Measurements from ENCODE around the gene WWC1. TPM values are rescaled to one million over a fixed set of nuclear protein-coding genes. Genes with fewer than 3 reads are reported as not detected.

The WWC1 gene
- polyA plus RNA-seq, 5 donors, result 59.1 to 113 (median 88.5) TPM

- no peak for DNase-seq
Observed at GRCh38 chr5:168408561-168409305, 117.3 kb downstream of the WWC1 start.

DNA sequence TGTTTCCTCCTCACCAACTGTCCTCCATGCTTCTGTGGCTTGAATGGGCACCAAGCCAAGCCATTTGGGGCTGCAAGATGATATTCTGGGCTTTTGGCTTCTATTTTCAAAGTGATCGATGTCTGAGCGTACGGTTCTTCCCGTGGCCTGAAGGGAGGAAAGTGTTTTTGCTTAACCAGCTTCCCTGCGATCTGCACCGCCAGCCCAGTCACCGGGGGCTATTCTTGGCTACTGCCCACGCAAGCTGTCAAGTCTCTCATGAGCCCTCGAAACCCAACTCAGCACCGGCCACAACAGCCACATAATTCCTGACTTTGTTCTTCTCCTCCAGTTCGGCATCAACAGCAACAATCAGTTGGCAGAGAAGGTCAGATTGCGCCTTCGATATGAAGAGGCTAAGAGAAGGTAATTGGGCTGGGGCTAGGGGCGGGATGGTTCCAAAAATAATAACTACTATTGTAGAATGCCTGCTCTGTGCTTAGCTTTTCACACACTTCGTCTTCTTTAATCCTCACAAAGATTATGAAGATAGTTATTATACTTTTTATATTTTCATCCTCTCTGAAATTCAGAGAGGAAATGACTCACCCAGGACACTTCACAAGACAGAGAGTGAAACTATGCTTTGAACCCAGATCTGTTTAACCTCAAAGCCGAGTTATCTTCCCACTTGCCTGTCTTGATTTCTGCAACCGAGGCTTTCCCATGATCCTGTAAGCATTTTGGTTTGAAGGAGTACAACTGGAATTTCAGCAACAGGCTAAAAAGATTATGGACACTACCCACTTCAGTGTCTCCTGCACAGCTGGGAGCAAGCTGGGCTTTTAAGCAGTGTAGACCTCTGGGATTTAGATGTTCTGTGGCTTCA lies 118.4 kb downstream of the WWC1 start:
- DNase-seq, result no peak

DNA sequence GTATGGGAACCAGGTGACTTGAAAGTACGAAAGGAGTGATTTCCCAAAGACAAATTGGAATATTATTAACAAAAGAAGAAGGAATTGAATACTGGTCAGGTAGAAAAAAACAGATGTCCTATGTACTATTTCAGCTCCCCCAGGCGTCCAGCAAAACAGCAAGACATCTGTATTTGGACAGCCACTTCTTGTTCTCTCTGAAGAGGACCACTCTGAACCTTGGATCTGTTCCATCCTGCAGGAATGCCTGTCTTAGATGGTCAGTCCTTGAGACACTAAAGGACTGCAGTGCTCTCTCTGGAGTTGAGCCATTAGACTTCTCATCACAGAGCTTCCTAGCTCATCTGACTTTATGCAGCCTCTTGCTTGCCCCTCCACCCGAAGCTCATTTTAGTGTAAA lies 120.4 kb downstream of the WWC1 start:
- DNase-seq, result no peak

DNA sequence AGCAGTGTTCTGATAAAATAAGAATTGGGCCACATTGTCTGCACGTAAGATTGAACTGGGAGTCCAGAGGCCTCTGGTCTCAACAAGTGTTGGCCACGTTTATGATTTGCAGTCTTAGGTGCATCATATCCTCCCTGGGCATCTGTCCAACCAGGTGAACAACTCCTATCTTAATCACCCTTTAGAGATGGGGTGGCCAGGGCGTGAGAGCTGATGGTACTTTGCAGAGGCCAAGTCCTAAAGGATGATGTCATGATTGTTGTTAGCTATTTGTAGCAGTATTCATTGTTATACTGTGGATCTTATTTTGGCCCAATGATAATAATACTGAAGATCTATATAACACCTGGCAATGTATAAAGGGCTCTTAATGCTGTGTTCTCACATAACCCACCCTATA lies 121.6 kb downstream of the WWC1 start:
- DNase-seq, result no peak

DNA sequence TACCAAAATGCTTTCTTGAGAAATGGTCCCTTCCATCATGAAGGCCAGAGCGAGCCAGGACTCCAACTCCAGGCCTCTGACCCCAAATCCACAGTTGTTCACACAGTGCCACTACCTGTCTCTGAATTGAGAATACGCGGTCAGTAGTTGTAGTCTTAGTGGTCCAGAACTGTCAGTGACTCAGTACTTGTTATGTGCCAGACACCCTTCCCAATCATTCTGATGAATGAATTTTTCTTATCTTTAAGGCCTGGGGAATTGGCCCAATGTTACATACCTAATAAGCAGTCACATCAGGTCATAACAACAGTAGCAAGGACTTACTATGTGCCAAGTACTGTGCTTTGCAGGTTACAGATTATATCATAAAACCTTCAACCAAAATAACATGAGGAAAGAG lies 122.2 kb downstream of the WWC1 start:
- no peak for DNase-seq

DNA sequence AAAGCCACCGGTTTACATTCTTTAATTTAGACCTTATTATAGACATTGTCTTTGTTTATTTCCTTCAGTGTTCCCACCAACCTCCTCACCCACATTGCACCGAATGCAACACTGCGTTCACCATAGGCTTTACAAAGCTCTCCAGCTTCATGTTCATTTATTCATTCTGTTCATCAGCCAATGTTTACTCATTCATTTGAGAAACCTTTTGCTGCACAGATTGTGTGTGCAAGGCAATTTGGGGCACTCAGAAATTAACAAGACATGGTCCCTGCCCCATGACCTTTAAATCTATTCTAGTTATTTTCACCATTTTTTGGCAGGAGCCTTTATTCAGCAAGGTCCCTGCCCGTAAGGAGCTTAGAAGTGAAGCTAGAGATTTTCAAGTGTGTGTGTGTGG lies 124.0 kb downstream of the WWC1 start:
- DNase-seq, result no peak

DNA sequence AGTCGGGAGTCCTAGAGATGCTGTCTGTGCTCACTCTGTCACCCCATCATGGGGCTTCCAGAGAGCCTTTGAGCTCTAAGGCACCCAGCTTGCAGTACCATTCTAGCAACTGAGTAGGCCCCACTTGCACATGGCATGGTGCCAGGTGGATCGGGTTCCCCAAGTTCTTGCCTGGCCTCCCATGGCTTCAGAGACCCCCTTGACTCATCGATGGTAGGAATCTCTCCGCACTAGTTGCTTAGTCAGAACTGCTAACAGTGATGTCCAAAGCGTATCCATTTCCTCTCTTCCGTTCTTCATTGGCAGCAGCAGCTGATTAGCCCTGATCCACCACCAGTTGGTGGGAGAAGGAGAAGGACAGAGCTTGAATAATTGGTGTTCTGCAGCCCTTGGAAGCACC lies 124.5 kb downstream of the WWC1 start:
- no peak for DNase-seq

- DNase-seq, result no peak
Observed at GRCh38 chr5:168417731-168418429, 126.4 kb downstream of the WWC1 start.

GRCh38 chr5:168420461-168420860 lies 129.0 kb downstream of the WWC1 start:
- no peak for DNase-seq

GRCh38 chr5:168422431-168422830 lies 131.0 kb downstream of the WWC1 start:
- DNase-seq, result no peak

DNA sequence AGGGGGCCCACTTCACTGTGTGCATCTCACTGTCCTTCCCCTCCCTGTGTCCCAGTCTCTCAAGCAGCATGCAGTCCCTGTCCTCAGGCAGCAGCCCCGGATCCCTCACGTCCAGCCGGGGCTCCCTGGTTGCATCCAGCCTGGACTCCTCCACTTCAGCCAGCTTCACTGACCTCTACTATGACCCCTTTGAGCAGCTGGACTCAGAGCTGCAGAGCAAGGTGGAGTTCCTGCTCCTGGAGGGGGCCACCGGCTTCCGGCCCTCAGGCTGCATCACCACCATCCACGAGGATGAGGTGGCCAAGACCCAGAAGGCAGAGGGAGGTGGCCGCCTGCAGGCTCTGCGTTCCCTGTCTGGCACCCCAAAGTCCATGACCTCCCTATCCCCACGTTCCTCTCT lies 132.0 kb downstream of the WWC1 start:
- DNase-seq, result no peak

DNA sequence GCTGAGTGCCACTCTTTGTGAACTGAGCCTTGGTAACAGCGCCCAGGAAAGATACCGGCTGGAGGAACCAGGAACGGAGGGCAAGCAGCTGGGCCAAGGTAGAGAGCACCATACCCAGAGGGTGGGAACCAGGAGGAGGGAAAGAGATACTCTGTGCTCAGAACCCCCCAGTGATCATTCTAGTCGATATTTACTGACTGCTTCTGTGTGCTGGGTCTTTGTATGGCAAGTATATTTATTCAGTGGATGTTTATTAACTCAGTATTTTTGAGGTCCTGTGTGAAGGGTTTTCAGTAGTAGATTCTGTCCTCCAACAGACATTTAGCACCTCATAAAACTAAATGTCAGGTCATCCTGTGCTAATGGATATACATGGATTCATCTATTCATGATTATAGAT lies 132.5 kb downstream of the WWC1 start:
- DNase-seq, result no peak

DNA sequence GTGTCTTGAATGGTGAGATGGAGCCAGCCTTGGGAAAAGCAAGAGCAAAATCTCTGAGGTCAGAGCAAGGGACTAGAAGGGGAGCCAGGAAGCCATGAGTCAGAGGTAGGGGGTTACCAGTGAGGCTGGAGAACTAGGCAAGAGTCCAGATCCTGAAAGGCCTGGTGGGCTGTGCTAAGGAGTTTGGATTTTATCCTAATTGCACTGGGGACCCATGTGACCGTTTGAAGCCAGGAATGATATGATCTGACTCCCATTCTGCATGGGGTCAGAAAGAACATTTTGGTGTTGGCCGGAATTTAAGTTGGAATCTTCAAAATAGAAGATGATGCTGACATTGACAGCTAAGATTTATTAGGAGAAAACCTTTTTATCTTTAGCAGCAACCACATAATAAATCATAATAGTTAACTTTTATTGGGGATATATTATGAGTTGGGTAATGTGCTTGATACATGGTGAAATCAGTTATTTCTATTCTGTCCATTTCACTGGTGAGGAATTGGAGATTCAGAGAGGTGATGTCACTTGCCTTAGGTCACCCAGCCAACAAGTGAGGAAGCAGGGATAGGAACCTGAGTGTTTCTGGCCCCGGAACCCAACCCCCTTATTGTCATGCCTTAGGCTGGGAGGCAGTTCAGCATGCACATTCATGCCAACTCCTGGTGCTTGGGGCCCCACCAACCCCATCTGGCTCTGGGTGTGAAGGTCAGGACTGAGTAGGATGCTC lies 133.3 kb downstream of the WWC1 start:
- DNase-seq, result no peak

GRCh38 chr5:168426007-168426863 lies 134.8 kb downstream of the WWC1 start:
- DNase-seq, result no peak

DNA sequence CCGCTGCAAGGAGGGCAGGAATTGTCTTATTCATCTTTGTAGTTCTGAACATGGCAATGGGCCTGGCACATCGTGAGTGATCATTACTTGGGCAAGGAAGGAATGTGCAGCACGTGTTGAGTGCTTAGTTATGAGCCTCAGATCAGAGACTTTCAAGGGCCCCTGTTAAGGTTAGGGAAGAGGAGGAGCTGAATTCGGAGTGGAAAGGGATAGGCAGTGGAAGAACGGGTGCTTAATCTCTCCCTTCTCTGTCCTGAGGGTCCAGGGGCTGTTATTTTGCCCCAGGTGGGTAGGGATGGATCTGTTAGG lies 135.4 kb downstream of the WWC1 start:
- DNase-seq, result no peak

GRCh38 chr5:168427224-168427623 lies 135.8 kb downstream of the WWC1 start:
- no peak for DNase-seq

DNA sequence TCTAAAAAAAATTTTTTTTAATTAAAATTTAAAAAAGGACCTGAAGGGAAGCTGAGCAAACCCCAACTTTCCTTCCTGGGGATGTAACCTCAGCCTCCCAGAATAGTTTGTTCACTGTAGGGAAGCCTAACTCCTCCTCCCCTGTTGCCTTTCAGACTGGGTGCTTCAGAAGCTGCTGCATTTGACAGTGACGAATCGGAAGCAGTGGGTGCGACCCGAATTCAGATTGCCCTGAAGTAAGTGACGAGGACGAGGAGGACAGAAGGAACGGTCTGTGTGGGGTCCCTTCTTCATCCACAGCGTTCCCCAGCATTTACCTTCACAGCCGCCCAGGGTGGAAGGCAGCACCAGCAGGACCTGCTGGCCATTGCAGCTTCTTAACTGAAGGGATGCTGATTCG lies 137.1 kb downstream of the WWC1 start:
- no peak for DNase-seq

- DNase-seq, result no peak
Observed at GRCh38 chr5:168430296-168430695, 138.9 kb downstream of the WWC1 start.

DNA sequence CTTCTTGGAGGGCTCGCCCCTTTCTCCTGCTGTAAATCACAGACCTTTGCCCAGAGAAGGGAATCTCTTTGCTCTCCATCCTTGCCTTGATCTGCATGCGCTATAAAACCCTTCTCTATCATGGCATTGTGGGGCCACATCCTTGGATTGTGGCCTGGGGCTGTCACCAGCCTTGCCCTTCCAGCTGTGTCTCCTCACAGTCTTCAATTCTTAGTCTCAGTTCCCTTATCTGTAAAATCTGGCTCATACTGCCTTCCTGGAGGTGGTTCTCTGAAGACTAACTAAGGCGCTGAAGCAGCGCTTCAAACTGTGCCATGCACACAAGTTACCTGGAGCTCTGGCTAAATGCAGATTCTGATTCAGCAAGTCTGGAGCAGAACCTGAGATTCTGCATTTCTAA lies 141.5 kb downstream of the WWC1 start:
- DNase-seq, result no peak

DNA sequence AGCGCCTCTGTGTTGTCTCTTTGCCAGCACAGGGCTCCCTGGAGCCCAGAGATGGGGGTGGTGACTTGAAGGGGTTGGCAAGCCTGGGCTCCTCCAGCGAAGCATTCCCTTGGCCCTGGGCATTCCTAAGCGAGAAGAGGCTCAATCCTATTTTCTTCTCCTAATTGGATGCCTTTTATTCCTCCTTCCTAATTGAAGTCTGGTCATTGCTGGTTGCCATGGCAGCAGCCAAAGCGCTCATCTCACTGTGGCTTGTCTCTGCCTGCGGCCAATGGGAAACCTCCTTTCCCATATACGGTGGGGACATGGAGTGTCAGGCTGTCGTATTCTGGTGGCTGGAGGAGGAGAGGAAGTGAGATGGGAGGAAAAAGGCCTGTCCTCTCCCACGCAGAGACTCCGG lies 142.6 kb downstream of the WWC1 start:
- no peak for DNase-seq

- DNase-seq, result no peak
Observed at GRCh38 chr5:168434746-168435321, 143.4 kb downstream of the WWC1 start.

Data from right lung (tissue), 5 donors.